ENCODE measurements around the gene BAHCC1.

BAHCC1 gene

GRCh38 chr17:81417049-81417878 lies 22.0 kb downstream of the BAHCC1 start:
- H3K36me3 ChIP-seq (ENCODE audit: insufficient read depth, low read length): no peaks in the 10 kb centered on the region

GRCh38 chr17:81417879-81418709 lies 22.8 kb downstream of the BAHCC1 start:
- H3K36me3 ChIP-seq (ENCODE audit: insufficient read depth, low read length): no peaks in the 10 kb centered on the region
- H3K79me2 ChIP-seq (ENCODE audit: control insufficient read depth, insufficient read depth, low read length, unreplicated experiment): peaks cover 7% of the 10 kb centered on the region
- peak overlapping the region; percentile 98 for H3K27ac ChIP-seq (ENCODE audit: low read depth, low read length)
- no peak overlapping the region for H3K4me3 ChIP-seq (ENCODE audit: low read depth, low read length)
- no peak overlapping the region for H2AFZ ChIP-seq (ENCODE audit: low read length, unreplicated experiment)
- peaks cover 60% of the 10 kb centered on the region for H3K4me1 ChIP-seq (ENCODE audit: control insufficient read depth, insufficient read depth, low read length, unreplicated experiment)
- H3K27me3 ChIP-seq (ENCODE audit: insufficient read depth, low read length): no peaks in the 10 kb centered on the region

More at GRCh38 chr17:81417049-81417878, 22.0 kb downstream of the BAHCC1 start:
- Histone ChIP-seq H3K27me3 (ENCODE audit: insufficient read depth, low read length) (no peaks in the 10 kb centered on the region), H3K4me3 (ENCODE audit: low read depth, low read length) (no peak overlapping the region), H2AFZ (ENCODE audit: low read length, unreplicated experiment) (no peak overlapping the region), H3K4me1 (ENCODE audit: control insufficient read depth, insufficient read depth, low read length, unreplicated experiment) (peaks cover 53% of the 10 kb centered on the region), H3K79me2 (ENCODE audit: control insufficient read depth, insufficient read depth, low read length, unreplicated experiment) (peaks cover 5% of the 10 kb centered on the region), H3K27ac (ENCODE audit: low read depth, low read length) (peak overlapping the region; percentile 98; the same call in 1 of the 2 replicates)

- Histone ChIP-seq H3K27me3 (ENCODE audit: insufficient read depth, low read length) (no peaks in the 10 kb centered on the region), H3K27ac (ENCODE audit: low read depth, low read length) (peak overlapping the region; percentile 98), H2AFZ (ENCODE audit: low read length, unreplicated experiment) (no peak overlapping the region), H3K36me3 (ENCODE audit: insufficient read depth, low read length) (no peaks in the 10 kb centered on the region), H3K4me3 (ENCODE audit: low read depth, low read length) (peak overlapping the region; percentile 66; the same call in 1 of the 2 replicates), H3K79me2 (ENCODE audit: control insufficient read depth, insufficient read depth, low read length, unreplicated experiment) (peaks cover 9% of the 10 kb centered on the region), H3K4me1 (ENCODE audit: control insufficient read depth, insufficient read depth, low read length, unreplicated experiment) (peaks cover 65% of the 10 kb centered on the region)
Observed at GRCh38 chr17:81418710-81419318, 23.6 kb downstream of the BAHCC1 start.

- peak overlapping the region; percentile 66 for H3K4me3 ChIP-seq (ENCODE audit: low read depth, low read length)
- H3K27me3 ChIP-seq (ENCODE audit: insufficient read depth, low read length): no peaks in the 10 kb centered on the region
- peak overlapping the region; percentile 98 for H3K27ac ChIP-seq (ENCODE audit: low read depth, low read length)
- H3K36me3 ChIP-seq (ENCODE audit: insufficient read depth, low read length): no peaks in the 10 kb centered on the region
- H3K4me1 ChIP-seq (ENCODE audit: control insufficient read depth, insufficient read depth, low read length, unreplicated experiment): peaks cover 71% of the 10 kb centered on the region
- H3K79me2 ChIP-seq (ENCODE audit: control insufficient read depth, insufficient read depth, low read length, unreplicated experiment): peaks cover 12% of the 10 kb centered on the region
- no peak overlapping the region for H2AFZ ChIP-seq (ENCODE audit: low read length, unreplicated experiment)
Observed at GRCh38 chr17:81419319-81419885, 24.1 kb downstream of the BAHCC1 start.

- peaks cover 71% of the 10 kb centered on the region for H3K4me1 ChIP-seq (ENCODE audit: control insufficient read depth, insufficient read depth, low read length, unreplicated experiment)
- H3K27me3 ChIP-seq (ENCODE audit: insufficient read depth, low read length): no peaks in the 10 kb centered on the region
- no peak overlapping the region for H2AFZ ChIP-seq (ENCODE audit: low read length, unreplicated experiment)
- peak overlapping the region; percentile 98 for H3K27ac ChIP-seq (ENCODE audit: low read depth, low read length)
- peaks cover 12% of the 10 kb centered on the region for H3K79me2 ChIP-seq (ENCODE audit: control insufficient read depth, insufficient read depth, low read length, unreplicated experiment)
- H3K36me3 ChIP-seq (ENCODE audit: insufficient read depth, low read length): no peaks in the 10 kb centered on the region
- H3K4me3 ChIP-seq (ENCODE audit: low read depth, low read length): peak overlapping the region; percentile 66
Observed at GRCh38 chr17:81419886-81420768, 24.9 kb downstream of the BAHCC1 start.

- H3K4me3 ChIP-seq (ENCODE audit: low read depth, low read length): no peak overlapping the region
- peak overlapping the region; percentile 98 for H3K27ac ChIP-seq (ENCODE audit: low read depth, low read length)
- no peaks in the 10 kb centered on the region for H3K36me3 ChIP-seq (ENCODE audit: insufficient read depth, low read length)
- H2AFZ ChIP-seq (ENCODE audit: low read length, unreplicated experiment): no peak overlapping the region
- no peaks in the 10 kb centered on the region for H3K27me3 ChIP-seq (ENCODE audit: insufficient read depth, low read length)
- peaks cover 15% of the 10 kb centered on the region for H3K79me2 ChIP-seq (ENCODE audit: control insufficient read depth, insufficient read depth, low read length, unreplicated experiment)
- H3K4me1 ChIP-seq (ENCODE audit: control insufficient read depth, insufficient read depth, low read length, unreplicated experiment): peaks cover 71% of the 10 kb centered on the region
Observed at GRCh38 chr17:81420769-81421462, 25.7 kb downstream of the BAHCC1 start.

GRCh38 chr17:81422776-81423697 lies 27.8 kb downstream of the BAHCC1 start:
- no peaks in the 10 kb centered on the region for H3K27me3 ChIP-seq (ENCODE audit: insufficient read depth, low read length)
- H3K4me3 ChIP-seq (ENCODE audit: low read depth, low read length): peak overlapping the region; percentile 61
- H3K36me3 ChIP-seq (ENCODE audit: insufficient read depth, low read length): no peaks in the 10 kb centered on the region
- peaks cover 60% of the 10 kb centered on the region for H3K4me1 ChIP-seq (ENCODE audit: control insufficient read depth, insufficient read depth, low read length, unreplicated experiment)
- peak overlapping the region; percentile 98 for H3K27ac ChIP-seq (ENCODE audit: low read depth, low read length)
- H3K79me2 ChIP-seq (ENCODE audit: control insufficient read depth, insufficient read depth, low read length, unreplicated experiment): peaks cover 14% of the 10 kb centered on the region
- peak overlapping the region; percentile 22 for H2AFZ ChIP-seq (ENCODE audit: low read length, unreplicated experiment)

GRCh38 chr17:81423698-81424071 lies 28.4 kb downstream of the BAHCC1 start:
- H3K27ac ChIP-seq (ENCODE audit: low read depth, low read length): peak overlapping the region; percentile 98
- no peak overlapping the region for H2AFZ ChIP-seq (ENCODE audit: low read length, unreplicated experiment)
- H3K79me2 ChIP-seq (ENCODE audit: control insufficient read depth, insufficient read depth, low read length, unreplicated experiment): peaks cover 14% of the 10 kb centered on the region
- H3K4me1 ChIP-seq (ENCODE audit: control insufficient read depth, insufficient read depth, low read length, unreplicated experiment): peaks cover 55% of the 10 kb centered on the region
- H3K4me3 ChIP-seq (ENCODE audit: low read depth, low read length): peak overlapping the region; percentile 50
- H3K27me3 ChIP-seq (ENCODE audit: insufficient read depth, low read length): no peaks in the 10 kb centered on the region
- H3K36me3 ChIP-seq (ENCODE audit: insufficient read depth, low read length): no peaks in the 10 kb centered on the region
